ENCODE results near the gene SDR9C7.
"Not testable (repeated sequence)": the region's sequence is repeated elsewhere in the genome, so short reads cannot be mapped to it uniquely, and the experiment has no call there.

The SDR9C7 gene

DNA sequence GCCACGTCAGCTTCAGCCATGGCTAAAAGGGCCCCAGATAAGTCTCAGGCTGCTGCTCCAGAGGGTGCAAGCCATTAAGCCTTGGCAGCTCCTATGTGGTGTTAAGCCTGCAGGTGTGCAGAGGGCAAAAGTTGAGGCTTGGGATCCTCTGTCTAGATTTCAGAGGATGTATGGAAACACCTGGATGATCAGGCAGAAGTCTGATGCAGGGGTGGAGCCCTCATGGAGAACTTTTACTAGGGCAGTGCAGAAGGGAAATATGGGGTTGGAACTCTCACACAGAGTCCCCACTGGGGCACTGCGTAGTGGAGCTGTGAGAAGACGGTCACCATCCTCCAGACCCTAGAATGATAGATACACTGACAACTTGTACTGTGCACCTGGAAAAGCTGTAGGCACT is 47.9 kb downstream of the SDR9C7 start:
- no peak for DNase-seq
- in situ Hi-C loops (cut with HindIII; ENCODE audit: low pct_ligation_motif_present, low pct_unique_long_range_greater_than_20kb, low sequenced_read_pairs) = no loop called here

- in situ Hi-C loops (cut with HindIII; ENCODE audit: low pct_ligation_motif_present, low pct_unique_long_range_greater_than_20kb, low sequenced_read_pairs) = no loop called here
Measured at GRCh38 chr12:56885316-56885715, 48.9 kb downstream of the SDR9C7 start.

GRCh38 chr12:56884421-56884820 is 49.8 kb downstream of the SDR9C7 start:
- in situ Hi-C loops (cut with HindIII; ENCODE audit: low pct_ligation_motif_present, low pct_unique_long_range_greater_than_20kb, low sequenced_read_pairs) = no loop called here
- DNase-seq = no peak

More at GRCh38 chr12:56885316-56885715, 48.9 kb downstream of the SDR9C7 start:
- no peak for DNase-seq

DNA sequence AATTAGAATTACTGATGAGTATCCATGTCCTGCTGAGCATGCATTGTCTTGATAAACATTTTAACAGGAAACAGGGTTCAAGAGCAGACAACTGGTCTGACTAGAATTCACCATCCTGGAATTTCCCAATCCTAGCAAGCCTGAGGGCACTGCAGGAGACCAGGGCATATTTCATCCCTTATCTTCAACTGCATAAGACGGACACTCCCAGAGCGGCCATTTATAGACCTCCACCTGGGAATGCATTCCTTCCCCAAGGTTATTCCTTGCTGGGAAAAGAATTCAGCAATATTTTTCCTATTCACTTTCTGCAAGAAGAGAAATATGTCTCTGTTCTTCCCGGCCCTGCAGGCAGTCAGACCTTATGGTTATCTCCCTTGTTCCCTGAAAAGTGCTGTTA is 51.8 kb downstream of the SDR9C7 start:
- in situ Hi-C loops (cut with HindIII; ENCODE audit: low pct_ligation_motif_present, low pct_unique_long_range_greater_than_20kb, low sequenced_read_pairs); DNase-seq: not testable (repeated sequence)

- in situ Hi-C loops (cut with HindIII; ENCODE audit: low pct_ligation_motif_present, low pct_unique_long_range_greater_than_20kb, low sequenced_read_pairs) = no loop called here
- DNase-seq = peak; percentile 37
Measured at GRCh38 chr12:56880125-56880992, 53.8 kb downstream of the SDR9C7 start.

DNA sequence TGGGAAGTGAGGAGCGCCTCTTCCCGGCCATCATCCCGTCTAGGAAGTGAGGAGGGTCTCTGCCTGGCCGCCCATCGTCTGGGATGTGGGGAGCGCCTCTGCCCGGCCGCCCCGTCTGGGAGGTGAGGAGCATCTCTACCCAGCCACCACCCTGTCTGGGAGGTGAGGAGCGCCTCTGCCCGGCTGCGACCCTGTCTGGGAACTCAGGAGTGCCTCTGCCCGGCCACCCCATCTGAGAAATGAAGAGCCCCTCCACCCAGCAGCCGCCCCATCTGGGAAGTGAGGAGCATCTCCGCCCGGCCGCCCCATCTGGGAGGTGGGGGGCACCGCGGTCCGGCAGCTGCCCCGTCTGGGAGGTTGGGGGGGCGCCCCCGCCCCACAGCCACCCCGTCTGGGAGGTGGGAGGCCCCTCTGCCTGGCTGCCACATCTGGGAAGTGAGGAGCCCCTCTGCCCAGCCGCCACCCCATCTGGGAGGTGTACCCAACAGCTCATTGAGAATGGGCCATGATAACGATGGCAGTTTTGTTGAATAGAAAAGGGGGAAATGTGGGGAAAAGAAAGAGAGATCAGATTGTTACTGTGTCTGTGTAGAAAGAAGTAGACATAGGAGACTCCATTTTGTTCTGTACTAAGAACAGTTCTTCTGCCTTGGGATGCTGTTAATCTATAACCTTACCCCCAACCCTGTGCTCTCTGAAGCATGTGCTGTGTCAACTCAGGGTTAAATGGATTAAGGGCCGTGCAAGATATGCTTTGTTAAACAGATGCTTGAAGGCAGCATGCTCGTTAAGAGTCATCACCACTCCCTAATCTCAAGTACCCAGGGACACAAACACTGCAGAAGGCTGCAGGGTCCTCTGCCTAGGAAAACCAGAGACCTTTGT is 54.7 kb downstream of the SDR9C7 start:
- in situ Hi-C loops (cut with HindIII; ENCODE audit: low pct_ligation_motif_present, low pct_unique_long_range_greater_than_20kb, low sequenced_read_pairs) = not testable (repeated sequence)

DNA sequence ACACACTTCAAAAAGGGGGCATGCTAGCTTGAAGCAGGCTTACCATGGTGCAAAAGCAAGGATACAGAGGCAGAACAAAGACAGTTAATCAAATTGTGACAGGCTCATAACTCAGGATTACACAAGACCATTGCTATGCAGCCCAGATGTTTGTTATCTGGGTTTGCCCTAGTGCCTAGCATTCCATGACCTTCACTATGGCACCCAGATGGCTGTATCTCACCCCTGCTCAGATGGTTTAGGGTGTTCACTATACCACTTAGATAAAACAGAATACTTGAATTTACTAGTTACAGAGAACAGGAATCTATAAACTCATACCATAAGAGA is 56.2 kb downstream of the SDR9C7 start:
- DNase-seq = no peak

More for the DNA sequence above, 54.7 kb downstream of the SDR9C7 start:
- DNase-seq = peak; percentile 27

DNA sequence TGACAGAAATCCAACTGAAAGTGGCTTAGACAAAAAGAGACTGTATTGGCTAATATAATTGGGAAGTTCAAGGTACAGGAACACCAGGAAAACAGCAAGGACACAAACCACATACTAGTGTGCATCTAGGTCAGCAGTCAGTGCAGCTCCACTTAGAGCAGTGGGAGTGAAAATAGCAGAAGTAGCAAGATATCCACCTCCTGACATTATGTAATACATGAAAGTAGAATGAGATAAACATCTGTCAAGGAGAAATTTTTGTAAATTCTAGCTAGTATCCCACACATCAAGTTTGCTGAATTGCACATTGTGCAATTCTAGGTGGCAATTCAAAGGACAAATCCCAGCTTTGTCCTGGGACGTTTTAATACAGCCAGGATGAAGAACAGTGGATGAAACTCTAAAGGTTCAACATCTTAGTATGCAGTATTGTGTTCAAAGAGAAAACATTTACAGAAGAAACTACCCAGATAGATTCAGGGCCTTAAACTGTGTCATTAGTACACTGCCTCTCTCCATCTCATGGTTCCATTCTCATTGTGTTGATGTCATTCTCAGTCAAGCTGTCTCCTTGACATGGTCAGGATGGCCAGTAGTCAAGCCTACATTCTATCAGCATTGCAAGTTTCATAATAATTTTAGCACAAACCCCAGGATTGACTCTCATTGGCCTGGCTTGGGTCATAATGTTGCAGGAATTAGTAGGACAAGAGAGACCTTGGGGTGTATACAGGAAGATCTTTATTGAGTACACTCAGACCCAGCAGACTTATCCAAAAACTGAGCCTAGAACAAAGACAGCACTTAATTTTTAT is 56.8 kb downstream of the SDR9C7 start:
- no peak for DNase-seq
- in situ Hi-C loops (cut with HindIII; ENCODE audit: low pct_ligation_motif_present, low pct_unique_long_range_greater_than_20kb, low sequenced_read_pairs) = no loop called here

More for the DNA sequence above, 56.2 kb downstream of the SDR9C7 start:
- in situ Hi-C loops (cut with HindIII; ENCODE audit: low pct_ligation_motif_present, low pct_unique_long_range_greater_than_20kb, low sequenced_read_pairs) = no loop called here

- in situ Hi-C loops (cut with HindIII; ENCODE audit: low pct_ligation_motif_present, low pct_unique_long_range_greater_than_20kb, low sequenced_read_pairs) = no loop called here
- DNase-seq = no peak
Measured at GRCh38 chr12:56874821-56875220, 59.4 kb downstream of the SDR9C7 start.

- DNase-seq = no peak
- in situ Hi-C loops (cut with HindIII; ENCODE audit: low pct_ligation_motif_present, low pct_unique_long_range_greater_than_20kb, low sequenced_read_pairs) = no loop called here
Measured at GRCh38 chr12:56873382-56873781, 60.8 kb downstream of the SDR9C7 start.

Measured in ACHN (cell line).